KOPT-K1 (cell line): ENCODE measurements around the gene ARID4B.
A peak's percentile ranks its signal among the peaks of the same experiment; 100 is the strongest.
"Not testable (repeated sequence)": the region's sequence is repeated elsewhere in the genome, so short reads cannot be mapped to it uniquely, and the experiment has no call there.

Experiments
- H3K27ac ChIP-seq: fragments of 200-600 bp; sonication (generic); 2 replicates; pipeline ENCODE4 v1.5.1; 2016; ENCODE audit warnings: antibody characterized with exemption, mild to moderate bottlenecking, low read depth, low read length; ENCODE audit not compliant: poor library complexity, severe bottlenecking
- H3K36me3 ChIP-seq: fragments of 200-600 bp; sonication (generic); 2 replicates; pipeline ENCODE4 v1.5.1; 2017; ENCODE audit warnings: antibody characterized with exemption, mild to moderate bottlenecking, low read length, moderate library complexity; ENCODE audit not compliant: insufficient read depth
- H3K9me3 ChIP-seq: fragments of 200-600 bp; sonication (generic); 2 replicates; pipeline ENCODE4 v1.5.1; 2017; ENCODE audit warnings: antibody characterized with exemption, low read length, mild to moderate bottlenecking; ENCODE audit not compliant: insufficient read depth, poor library complexity, severe bottlenecking

Gene ARID4B

GRCh38 chr1:235295902-235296350, 32.1 kb downstream of the ARID4B start:
- peak overlapping the region; percentile 17 for H3K27ac ChIP-seq
- H3K36me3 ChIP-seq: no peaks in the 10 kb centered on the region
- H3K9me3 ChIP-seq: peaks cover 14% of the 10 kb centered on the region

- Histone ChIP-seq H3K9me3 (peaks cover 14% of the 10 kb centered on the region), H3K27ac (no peak overlapping the region), H3K36me3 (no peaks in the 10 kb centered on the region)
Observed at GRCh38 chr1:235293322-235293942, 34.5 kb downstream of the ARID4B start.

- Histone ChIP-seq H3K27ac (no peak overlapping the region), H3K9me3 (peaks cover 14% of the 10 kb centered on the region), H3K36me3 (no peaks in the 10 kb centered on the region)
Observed at GRCh38 chr1:235292790-235293189, 35.2 kb downstream of the ARID4B start.

- H3K27ac ChIP-seq: no peak overlapping the region
- H3K36me3 ChIP-seq: no peaks in the 10 kb centered on the region
- H3K9me3 ChIP-seq: peaks cover 10% of the 10 kb centered on the region
Observed at GRCh38 chr1:235291599-235292091, 36.3 kb downstream of the ARID4B start.

GRCh38 chr1:235290740-235291502, 37.1 kb downstream of the ARID4B start:
- H3K9me3 ChIP-seq: peaks cover 3% of the 10 kb centered on the region
- H3K36me3 ChIP-seq: no peaks in the 10 kb centered on the region
- no peak overlapping the region for H3K27ac ChIP-seq

- Histone ChIP-seq H3K9me3 (no peaks in the 10 kb centered on the region), H3K27ac (no peak overlapping the region), H3K36me3 (no peaks in the 10 kb centered on the region)
Observed at GRCh38 chr1:235289859-235290739, 37.9 kb downstream of the ARID4B start.

- Histone ChIP-seq H3K27ac (no peak overlapping the region), H3K36me3 (no peaks in the 10 kb centered on the region), H3K9me3 (no peaks in the 10 kb centered on the region)
Observed at GRCh38 chr1:235287208-235287882, 40.6 kb downstream of the ARID4B start.

GRCh38 chr1:235286667-235287066, 41.3 kb downstream of the ARID4B start:
- Histone ChIP-seq H3K9me3 (no peaks in the 10 kb centered on the region), H3K36me3 (no peaks in the 10 kb centered on the region), H3K27ac (no peak overlapping the region)

GRCh38 chr1:235284231-235284769, 43.7 kb downstream of the ARID4B start:
- H3K9me3 ChIP-seq: no peaks in the 10 kb centered on the region
- no peaks in the 10 kb centered on the region for H3K36me3 ChIP-seq

GRCh38 chr1:235283636-235284035, 44.3 kb downstream of the ARID4B start:
- H3K27ac ChIP-seq, H3K9me3 ChIP-seq, H3K36me3 ChIP-seq: not testable (repeated sequence)

More at GRCh38 chr1:235284231-235284769, 43.7 kb downstream of the ARID4B start:
- no peak overlapping the region for H3K27ac ChIP-seq

- no peaks in the 10 kb centered on the region for H3K36me3 ChIP-seq
- no peaks in the 10 kb centered on the region for H3K9me3 ChIP-seq
- no peak overlapping the region for H3K27ac ChIP-seq
Observed at GRCh38 chr1:235280467-235280866, 47.5 kb downstream of the ARID4B start.

- no peaks in the 10 kb centered on the region for H3K36me3 ChIP-seq
- no peak overlapping the region for H3K27ac ChIP-seq
- H3K9me3 ChIP-seq: no peaks in the 10 kb centered on the region
Observed at GRCh38 chr1:235279694-235280093, 48.3 kb downstream of the ARID4B start.

GRCh38 chr1:235278915-235279292, 49.1 kb downstream of the ARID4B start:
- Histone ChIP-seq H3K36me3 (no peaks in the 10 kb centered on the region), H3K27ac (no peak overlapping the region), H3K9me3 (no peaks in the 10 kb centered on the region)

- Histone ChIP-seq H3K27ac (no peak overlapping the region), H3K36me3 (no peaks in the 10 kb centered on the region)
Observed at GRCh38 chr1:235278233-235278914, 49.6 kb downstream of the ARID4B start.

More at GRCh38 chr1:235278233-235278914, 49.6 kb downstream of the ARID4B start:
- H3K9me3 ChIP-seq: no peaks in the 10 kb centered on the region
